Measurements from ENCODE around the gene ANGEL2. TPM values are rescaled to one million over a fixed set of nuclear protein-coding genes. Genes with fewer than 3 reads are reported as not detected.

The ANGEL2 gene
- total and polyA plus RNA-seq, 2 experiments from 2014 or later: 15.2 to 49.6 TPM

GRCh38 chr1:213008564-213008963 is 7.1 kb downstream of the ANGEL2 start (continued):
- no peak for TF ChIP-seq ZNF462 (CRISPR knock-in tag; IDR thresholded peaks at IDR 0.05)
- no peak for TF ChIP-seq ZNF114 (CRISPR knock-in tag; IDR thresholded peaks at IDR 0.05)
- no peak for TF ChIP-seq CREB1 (CRISPR knock-in tag; IDR thresholded peaks at IDR 0.05; ENCODE audit: low read depth)
- no peak for TF ChIP-seq EZH2 (IDR thresholded peaks at IDR 0.05; ENCODE audit: low read depth, unreplicated experiment)
- no peak for TF ChIP-seq JUNB (IDR thresholded peaks at IDR 0.05; ENCODE audit: unreplicated experiment)
- TF ChIP-seq EZH2phosphoT487 (IDR thresholded peaks at IDR 0.05; ENCODE audit: unreplicated experiment): no peak
- no peak for TF ChIP-seq CTCF (conservative IDR thresholded peaks at IDR 0.05; ENCODE audit: low read depth in 2 of 2)
- no peak for TF ChIP-seq ETS1 (IDR thresholded peaks at IDR 0.05)
- no peak for TF ChIP-seq NANOG (IDR thresholded peaks at IDR 0.05; ENCODE audit: borderline replicate concordance)
